ENCODE results near the gene PRSS57. TPM values are rescaled to one million over a fixed set of nuclear protein-coding genes. Genes with fewer than 3 reads are reported as not detected.

Gene PRSS57
- total RNA-seq, 2 donors from 2014 or later = 1.7 TPM; not detected in 1

GRCh38 chr19:739998-740715, 44.9 kb upstream of the PRSS57 start:
- TF ChIP-seq POLR2A (IDR thresholded peaks at IDR 0.05) = no peak
- TF ChIP-seq, protein P1, sequence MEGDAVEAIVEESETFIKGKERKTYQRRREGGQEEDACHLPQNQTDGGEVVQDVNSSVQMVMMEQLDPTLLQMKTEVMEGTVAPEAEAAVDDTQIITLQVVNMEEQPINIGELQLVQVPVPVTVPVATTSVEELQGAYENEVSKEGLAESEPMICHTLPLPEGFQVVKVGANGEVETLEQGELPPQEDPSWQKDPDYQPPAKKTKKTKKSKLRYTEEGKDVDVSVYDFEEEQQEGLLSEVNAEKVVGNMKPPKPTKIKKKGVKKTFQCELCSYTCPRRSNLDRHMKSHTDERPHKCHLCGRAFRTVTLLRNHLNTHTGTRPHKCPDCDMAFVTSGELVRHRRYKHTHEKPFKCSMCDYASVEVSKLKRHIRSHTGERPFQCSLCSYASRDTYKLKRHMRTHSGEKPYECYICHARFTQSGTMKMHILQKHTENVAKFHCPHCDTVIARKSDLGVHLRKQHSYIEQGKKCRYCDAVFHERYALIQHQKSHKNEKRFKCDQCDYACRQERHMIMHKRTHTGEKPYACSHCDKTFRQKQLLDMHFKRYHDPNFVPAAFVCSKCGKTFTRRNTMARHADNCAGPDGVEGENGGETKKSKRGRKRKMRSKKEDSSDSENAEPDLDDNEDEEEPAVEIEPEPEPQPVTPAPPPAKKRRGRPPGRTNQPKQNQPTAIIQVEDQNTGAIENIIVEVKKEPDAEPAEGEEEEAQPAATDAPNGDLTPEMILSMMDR (IDR thresholded peaks at IDR 0.05) = no peak
- no peak for TF ChIP-seq POLR2AphosphoS5 (IDR thresholded peaks at IDR 0.05)
- Histone ChIP-seq H3K27ac (no peak overlapping the region), H3K36me3 (no peaks in the 10 kb centered on the region), H3K27me3 (replicated peaks; ENCODE audit: insufficient read depth) (no peaks in the 10 kb centered on the region), H3K4me1 (replicated peaks) (no peaks in the 10 kb centered on the region), H3K9me3 (no peaks in the 10 kb centered on the region), H3K4me3 (no peak overlapping the region)
- intact Hi-C loops (cut with DNase I) = no loop called here
- 91% methylated on average over 36 of the region's 36 CpGs for WGBS
- no peak for DNase-seq (ENCODE audit: low spot score)

GRCh38 chr19:738509-739128, 43.4 kb upstream of the PRSS57 start:
- no peaks in the 10 kb centered on the region for H3K36me3 ChIP-seq
- DNase-seq (ENCODE audit: low spot score) = no peak
- 91% methylated on average over 23 of the region's 23 CpGs for WGBS
- no peak overlapping the region for H3K27ac ChIP-seq
- H3K4me3 ChIP-seq = no peak overlapping the region
- intact Hi-C loops (cut with DNase I) = no loop called here
- H3K9me3 ChIP-seq = no peaks in the 10 kb centered on the region
- no peaks in the 10 kb centered on the region for H3K27me3 ChIP-seq (replicated peaks; ENCODE audit: insufficient read depth)
- no peaks in the 10 kb centered on the region for H3K4me1 ChIP-seq (replicated peaks)
- TF ChIP-seq POLR2A (IDR thresholded peaks at IDR 0.05) = no peak
- no peak for TF ChIP-seq POLR2AphosphoS5 (IDR thresholded peaks at IDR 0.05)
- TF ChIP-seq, protein P1 (IDR thresholded peaks at IDR 0.05) = no peak

DNA sequence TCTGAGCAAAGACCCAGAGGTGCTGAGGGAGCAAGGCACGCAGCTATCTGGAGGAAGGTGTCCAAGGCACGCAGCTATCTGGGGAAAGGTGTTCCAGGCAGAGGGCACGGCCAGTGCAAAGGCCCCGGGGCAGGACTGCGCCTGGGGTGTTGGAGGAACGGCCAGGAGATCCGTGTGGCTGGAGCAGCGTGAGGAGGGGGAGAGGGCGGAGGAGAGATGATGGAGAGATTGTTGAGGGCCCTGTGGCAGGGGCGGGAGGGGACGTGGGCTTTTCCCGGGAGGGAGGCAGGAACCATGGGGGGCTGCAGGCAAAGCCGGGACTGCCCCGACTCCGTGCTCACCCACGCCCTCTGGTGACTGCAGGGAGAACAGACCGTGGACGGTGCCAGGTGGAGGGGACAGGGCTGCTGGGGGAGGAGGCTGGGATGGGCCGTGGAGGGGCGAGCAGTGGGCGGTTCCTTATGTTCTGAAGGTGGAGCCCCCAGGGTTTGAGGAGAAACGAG, 42.4 kb upstream of the PRSS57 start:
- no peaks in the 10 kb centered on the region for H3K4me1 ChIP-seq (replicated peaks)
- 46% methylated on average over 22 of the region's 22 CpGs for WGBS
- intact Hi-C loops (cut with DNase I) = no loop called here
- no peak for DNase-seq (ENCODE audit: low spot score)
- TF ChIP-seq POLR2A (IDR thresholded peaks at IDR 0.05) = no peak
- TF ChIP-seq, protein P1 (IDR thresholded peaks at IDR 0.05) = peak in 3 of 4 experiments; percentile 22 to 50 (median 48)
- no peak for TF ChIP-seq POLR2AphosphoS5 (IDR thresholded peaks at IDR 0.05)
- H3K4me3 ChIP-seq = no peak overlapping the region
- H3K36me3 ChIP-seq = no peaks in the 10 kb centered on the region
- no peak overlapping the region for H3K27ac ChIP-seq
- H3K9me3 ChIP-seq = no peaks in the 10 kb centered on the region
- H3K27me3 ChIP-seq (replicated peaks; ENCODE audit: insufficient read depth) = no peaks in the 10 kb centered on the region

DNA sequence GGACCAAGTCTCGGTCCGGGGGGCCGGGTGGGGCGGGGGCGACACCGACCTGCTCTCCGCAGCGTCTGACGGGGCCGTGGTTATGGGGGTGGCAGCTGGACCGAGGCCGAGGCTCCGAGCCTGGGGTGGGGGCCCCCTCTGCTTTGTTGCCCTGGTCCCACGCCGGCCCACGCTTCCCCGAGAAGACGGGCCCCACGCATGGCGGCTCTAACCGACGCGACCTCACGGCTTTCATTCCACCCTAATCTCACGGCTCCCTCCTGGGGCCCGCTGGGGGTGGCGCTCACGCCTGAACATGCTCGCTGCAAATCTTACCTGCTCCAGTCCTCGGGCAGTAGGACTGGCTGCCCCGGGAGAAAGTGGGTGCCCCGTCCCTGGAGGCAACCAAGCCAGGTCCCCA, 40.9 kb upstream of the PRSS57 start:
- no peaks in the 10 kb centered on the region for H3K36me3 ChIP-seq
- DNase-seq (ENCODE audit: low spot score) = no peak
- H3K4me1 ChIP-seq (replicated peaks) = no peaks in the 10 kb centered on the region
- 83% methylated on average over 31 of the region's 32 CpGs for WGBS
- H3K27ac ChIP-seq = no peak overlapping the region
- no peaks in the 10 kb centered on the region for H3K9me3 ChIP-seq
- intact Hi-C loops (cut with DNase I) = no loop called here
- H3K27me3 ChIP-seq (replicated peaks; ENCODE audit: insufficient read depth) = no peaks in the 10 kb centered on the region
- no peak for TF ChIP-seq POLR2AphosphoS5 (IDR thresholded peaks at IDR 0.05)
- no peak for TF ChIP-seq POLR2A (IDR thresholded peaks at IDR 0.05)
- TF ChIP-seq, protein P1 (IDR thresholded peaks at IDR 0.05) = no peak
- no peak overlapping the region for H3K4me3 ChIP-seq
